Panc1 (cell line): ENCODE data around the gene DNPEP. TPM values are rescaled to one million over a fixed set of nuclear protein-coding genes. Genes with fewer than 3 reads are reported as not detected.

Experiments
- ATAC-seq: fragments of 200-7000 bp; cut with Tn5 transposase; 2 replicates; pipeline ENCODE4 v1.9.1; 2020; ENCODE audit warnings: mild to moderate bottlenecking, moderate library complexity
- BruUV-seq: library from RNA; stranded (reverse); fragments of 400-500 nt; replicated peaks from 2 replicates; lab custom pipeline; 2021; lab: Mats Ljungman, UMichigan
- CTCF ChIA-PET: fragments of 300-600 bp; sonication (Branson Sonifier 250); formaldehyde crosslinking; loops from one replicate; lab custom pipeline; 2022; ENCODE audit warnings: antibody characterized with exemption; lab: Charles Lee
- POLR2A ChIA-PET: fragments of 300-600 bp; sonication (Branson Sonifier 250); formaldehyde crosslinking; loops from one replicate; lab custom pipeline; 2022; ENCODE audit warnings: antibody characterized with exemption; lab: Charles Lee
- DNase-seq: peaks from one replicate; pipeline ENCODE4 v3.0.0-alpha.2; 2010; ENCODE audit warnings: low read depth, low spot score
- H3K27ac ChIP-seq: 2 replicates; pipeline ENCODE4 v1.5.1; 2011; ENCODE audit warnings: mild to moderate bottlenecking, low read length, inconsistent platforms
- H3K27me3 ChIP-seq: fragments of 200-500 bp; sonication (Bioruptor generic); 2 replicates; pipeline ENCODE4 v1.6.0; 2014; ENCODE audit warnings: low read length, inconsistent platforms; ENCODE audit not compliant: control insufficient read depth, insufficient read depth
- H3K36me3 ChIP-seq: fragments of 200-500 bp; sonication (Bioruptor generic); 2 replicates; pipeline ENCODE4 v1.5.1; 2014; ENCODE audit warnings: inconsistent platforms, mild to moderate bottlenecking, low read length, moderate library complexity; ENCODE audit not compliant: control insufficient read depth, insufficient read depth
- H3K4me1 ChIP-seq: 2 replicates; pipeline ENCODE4 v1.5.1; 2011; ENCODE audit warnings: inconsistent platforms, mild to moderate bottlenecking, low read length, moderate library complexity; ENCODE audit not compliant: control insufficient read depth, insufficient read depth
- H3K4me3 ChIP-seq, 2 experiments: 2 replicates each; pipeline ENCODE4 v1.5.1; 2011 to 2012; ENCODE audit warnings: low read depth in 2 of 2, low read length in 2 of 2, mild to moderate bottlenecking in 2 of 2, inconsistent platforms in 1 of 2, moderate library complexity in 1 of 2
- H3K9me3 ChIP-seq: fragments of 200-500 bp; sonication (Bioruptor generic); 2 replicates; pipeline ENCODE4 v1.5.1; 2014; ENCODE audit warnings: low read depth, mild to moderate bottlenecking, inconsistent platforms, low read length, moderate library complexity; ENCODE audit not compliant: control insufficient read depth, insufficient read depth
- CTCF ChIP-seq: fragments of 450-650 bp; IDR thresholded peaks from 2 replicates; pipeline ENCODE4 v1.5.1; 2017; ENCODE audit warnings: mild to moderate bottlenecking
- POLR2AphosphoS5 ChIP-seq: IDR thresholded peaks from 2 replicates; pipeline ENCODE4 v1.6.1; 2012; ENCODE audit warnings: mild to moderate bottlenecking, low read depth, low read length, moderate library complexity
- SIN3A ChIP-seq: IDR thresholded peaks from 2 replicates; pipeline ENCODE4 v1.6.1; 2012; ENCODE audit warnings: low read depth, mild to moderate bottlenecking, low read length, moderate library complexity, borderline replicate concordance; ENCODE audit not compliant: insufficient read depth
- TCF7L2 ChIP-seq: IDR thresholded peaks from 2 replicates; pipeline ENCODE4 v1.6.1; 2011; ENCODE audit warnings: mild to moderate bottlenecking, low read depth, low read length, inconsistent platforms
- in situ Hi-C: cut with HindIII; loops from 2 replicates; pipeline ENCODE4 v1.10.0; 2016; ENCODE audit warnings: low sequenced_read_pairs, low pct_unique_long_range_greater_than_20kb
- intact Hi-C: fragments of 100-400 bp; cut with micrococcal nuclease; formaldehyde crosslinking; loops from one replicate; pipeline ENCODE4 v1.10.0; 2022; ENCODE audit not compliant: unreplicated experiment
- total RNA-seq: library from RNA; stranded (reverse); gene quantifications from one replicate; pipeline ENCODE4 v1.2.1, GENCODE V29; 2021; ENCODE audit not compliant: unreplicated experiment
- TF ChIP-seq, protein P1 (sequence below), 2 experiments: IDR thresholded peaks; 2 replicates each; pipeline ENCODE4 v1.6.1; 2011 to 2012; ENCODE audit warnings: low read depth in 2 of 2, control low read depth in 1 of 2, low read length in 1 of 2, mild to moderate bottlenecking in 1 of 2, moderate library complexity in 1 of 2; ENCODE audit not compliant: insufficient read depth in 1 of 2

Gene DNPEP
- total RNA-seq, 1 experiment from 2014 or later: 107 TPM

DNA sequence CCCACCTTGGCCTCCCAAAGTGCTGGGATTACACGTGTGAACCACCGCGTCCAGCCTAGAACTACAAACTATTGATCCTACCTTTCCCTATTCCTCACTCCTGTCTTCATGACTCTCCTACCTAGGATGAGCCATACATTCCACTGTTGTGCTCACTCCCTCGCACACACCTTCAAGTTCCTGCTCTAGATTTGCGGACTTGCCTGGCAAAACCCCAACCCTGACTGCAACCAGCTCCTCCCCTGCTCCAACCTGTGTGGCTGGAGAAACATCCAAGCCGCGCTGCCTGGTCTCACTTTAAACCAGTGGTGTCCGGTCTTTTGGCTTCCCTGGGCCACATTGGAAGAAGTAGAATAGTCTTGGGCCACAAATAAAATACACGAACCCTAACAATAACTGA, 5.0 kb upstream of the DNPEP start:
- Histone ChIP-seq H3K36me3 (no peaks in the 10 kb centered on the region), H3K27ac (no peak overlapping the region; the same call in 1 of the 2 replicates), H3K4me3 (no peak overlapping the region), H3K27me3 (no peaks in the 10 kb centered on the region), H3K4me1 (peaks cover 6% of the 10 kb centered on the region; the same call in 1 of the 2 replicates), H3K9me3 (no peaks in the 10 kb centered on the region)
- no TSS peak for BruUV-seq
- intact Hi-C loops: no loop called here
- TF ChIP-seq CTCF (no peak), TCF7L2 (no peak), SIN3A (no peak), POLR2AphosphoS5 (no peak)
- TF ChIP-seq, protein P1, sequence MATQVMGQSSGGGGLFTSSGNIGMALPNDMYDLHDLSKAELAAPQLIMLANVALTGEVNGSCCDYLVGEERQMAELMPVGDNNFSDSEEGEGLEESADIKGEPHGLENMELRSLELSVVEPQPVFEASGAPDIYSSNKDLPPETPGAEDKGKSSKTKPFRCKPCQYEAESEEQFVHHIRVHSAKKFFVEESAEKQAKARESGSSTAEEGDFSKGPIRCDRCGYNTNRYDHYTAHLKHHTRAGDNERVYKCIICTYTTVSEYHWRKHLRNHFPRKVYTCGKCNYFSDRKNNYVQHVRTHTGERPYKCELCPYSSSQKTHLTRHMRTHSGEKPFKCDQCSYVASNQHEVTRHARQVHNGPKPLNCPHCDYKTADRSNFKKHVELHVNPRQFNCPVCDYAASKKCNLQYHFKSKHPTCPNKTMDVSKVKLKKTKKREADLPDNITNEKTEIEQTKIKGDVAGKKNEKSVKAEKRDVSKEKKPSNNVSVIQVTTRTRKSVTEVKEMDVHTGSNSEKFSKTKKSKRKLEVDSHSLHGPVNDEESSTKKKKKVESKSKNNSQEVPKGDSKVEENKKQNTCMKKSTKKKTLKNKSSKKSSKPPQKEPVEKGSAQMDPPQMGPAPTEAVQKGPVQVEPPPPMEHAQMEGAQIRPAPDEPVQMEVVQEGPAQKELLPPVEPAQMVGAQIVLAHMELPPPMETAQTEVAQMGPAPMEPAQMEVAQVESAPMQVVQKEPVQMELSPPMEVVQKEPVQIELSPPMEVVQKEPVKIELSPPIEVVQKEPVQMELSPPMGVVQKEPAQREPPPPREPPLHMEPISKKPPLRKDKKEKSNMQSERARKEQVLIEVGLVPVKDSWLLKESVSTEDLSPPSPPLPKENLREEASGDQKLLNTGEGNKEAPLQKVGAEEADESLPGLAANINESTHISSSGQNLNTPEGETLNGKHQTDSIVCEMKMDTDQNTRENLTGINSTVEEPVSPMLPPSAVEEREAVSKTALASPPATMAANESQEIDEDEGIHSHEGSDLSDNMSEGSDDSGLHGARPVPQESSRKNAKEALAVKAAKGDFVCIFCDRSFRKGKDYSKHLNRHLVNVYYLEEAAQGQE (IDR thresholded peaks at IDR 0.05; ENCODE audit: insufficient read depth in 1 of 2, low read depth in 2 of 2, low read length in 1 of 2): no peak
- no peak for DNase-seq
- in situ Hi-C loops: no loop called here
- CTCF ChIA-PET: no interaction called here
- POLR2A ChIA-PET: no interaction called here
- no peak for ATAC-seq

DNA sequence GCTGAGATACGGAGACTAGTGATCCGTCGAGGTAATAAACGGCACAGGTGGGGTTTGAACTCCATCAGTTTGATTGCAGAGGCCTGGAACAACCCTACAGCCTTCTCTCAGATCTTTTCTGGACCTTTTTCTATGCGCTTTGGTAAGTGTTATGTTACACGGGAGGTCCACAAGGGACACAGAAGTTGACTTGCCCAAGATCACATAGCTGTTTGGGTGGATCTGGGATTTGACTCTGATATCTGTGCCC, 1.1 kb upstream of the DNPEP start:
- Histone ChIP-seq H3K27ac (peak overlapping the region; percentile 87), H3K27me3 (no peaks in the 10 kb centered on the region), H3K9me3 (no peaks in the 10 kb centered on the region), H3K4me1 (peaks cover 12% of the 10 kb centered on the region), H3K36me3 (peaks cover 6% of the 10 kb centered on the region), H3K4me3 (peak overlapping the region; percentile 51)
- ChIA-PET CTCF (interaction anchor here (0.6 to 1.5 kb wide), 5 partner anchors 36 to 266 kb away, joined by 4 to 8 read pairs (median 5); no protein-coding TSS in a partner anchor), POLR2A (interaction anchor here (0.9 kb wide), 1 partner anchor 10 kb away, joined by 3 read pairs; no protein-coding TSS in a partner anchor)
- ATAC-seq (no peak), DNase-seq (no peak)
- intact Hi-C loops: no loop called here
- no TSS peak for BruUV-seq
- TF ChIP-seq CTCF (no peak), POLR2AphosphoS5 (no peak), TCF7L2 (no peak), SIN3A (no peak)
- TF ChIP-seq, protein P1 (IDR thresholded peaks at IDR 0.05; ENCODE audit: insufficient read depth in 1 of 2, low read depth in 2 of 2, low read length in 1 of 2): no peak
- in situ Hi-C loops: no loop called here
